ENCODE data around the gene RETREG3.
A peak's percentile ranks its signal among the peaks of the same experiment; 100 is the strongest.

The RETREG3 gene

GRCh38 chr17:42607769-42608168 lies 1.4 kb downstream of the RETREG3 start:
- TF ChIP-seq CTCF (IDR thresholded peaks at IDR 0.05; ENCODE audit: low read length), result no peak
- no peak for TF ChIP-seq EZH2phosphoT487 (IDR thresholded peaks at IDR 0.05; ENCODE audit: low read length)
- no peak for TF ChIP-seq EZH2 (optimal IDR thresholded peaks at IDR 0.05; ENCODE audit: low read depth, low read length)
- H3K36me3 ChIP-seq (replicated peaks; ENCODE audit: insufficient read depth, low read length), result no peaks in the 10 kb centered on the region
- H3K4me1 ChIP-seq (ENCODE audit: low read length), result peaks cover 7% of the 10 kb centered on the region; the same call in 1 of the 2 replicates
- peak overlapping the region; percentile 79 for H3K9ac ChIP-seq (ENCODE audit: low read length)
- peaks cover 91% of the 10 kb centered on the region for H3K79me2 ChIP-seq (ENCODE audit: low read length)
- H3K4me3 ChIP-seq (ENCODE audit: low read length), result peak overlapping the region; percentile 96
- no peak overlapping the region for H2AFZ ChIP-seq (ENCODE audit: low read length)
- no peak for DNase-seq
- H3K4me2 ChIP-seq (ENCODE audit: low read depth, low read length), result peak overlapping the region; percentile 81
- no peaks in the 10 kb centered on the region for H3K9me2 ChIP-seq (replicated peaks; ENCODE audit: insufficient read depth, low read length)
- H3F3A ChIP-seq (ENCODE audit: insufficient read depth, low read length), result peaks cover 7% of the 10 kb centered on the region; the same call in 1 of the 2 replicates
- no peaks in the 10 kb centered on the region for H3K27me3 ChIP-seq (replicated peaks; ENCODE audit: insufficient read depth, low read length)
- H4K20me1 ChIP-seq (ENCODE audit: insufficient read depth, low read length), result 0 out of 2 replicates have a peak, but pooled peaks cover 4% of the 10 kb centered on the region
- no peak overlapping the region for H3K27ac ChIP-seq (ENCODE audit: low read length)
- no peaks in the 10 kb centered on the region for H3K9me3 ChIP-seq (replicated peaks; ENCODE audit: insufficient read depth, low read length)

DNA sequence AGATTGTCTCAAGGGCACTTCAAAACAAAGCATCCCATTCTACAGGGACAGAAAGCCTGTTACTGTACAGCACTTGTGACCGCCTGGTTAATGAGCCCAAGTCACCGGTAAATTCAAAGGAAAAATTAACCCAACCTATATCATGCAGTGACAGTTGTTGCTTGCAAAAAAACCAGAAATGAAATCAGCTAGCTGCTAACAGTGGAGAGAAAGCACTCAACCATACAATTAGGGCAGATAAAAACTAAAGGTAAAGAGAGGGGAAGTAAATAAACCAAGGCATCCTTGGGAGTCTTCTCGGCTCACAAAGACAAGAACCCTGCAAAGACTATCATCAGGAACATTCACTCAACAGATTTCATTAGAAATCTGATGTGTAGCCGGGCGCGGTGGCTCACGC lies 5.9 kb downstream of the RETREG3 start:
- Histone ChIP-seq H4K20me1 (ENCODE audit: insufficient read depth, low read length) (0 out of 2 replicates have a peak, but pooled peaks cover 8% of the 10 kb centered on the region), H3K9me2 (replicated peaks; ENCODE audit: insufficient read depth, low read length) (no peaks in the 10 kb centered on the region), H3K9me3 (replicated peaks; ENCODE audit: insufficient read depth, low read length) (no peaks in the 10 kb centered on the region), H2AFZ (ENCODE audit: low read length) (no peak overlapping the region), H3K27me3 (replicated peaks; ENCODE audit: insufficient read depth, low read length) (no peaks in the 10 kb centered on the region), H3F3A (ENCODE audit: insufficient read depth, low read length) (peaks cover 1% of the 10 kb centered on the region; the same call in 1 of the 2 replicates), H3K27ac (ENCODE audit: low read length) (no peak overlapping the region), H3K4me2 (ENCODE audit: low read depth, low read length) (no peak overlapping the region), H3K36me3 (replicated peaks; ENCODE audit: insufficient read depth, low read length) (no peaks in the 10 kb centered on the region; the same call in 1 of the 2 replicates), H3K79me2 (ENCODE audit: low read length) (peaks cover 99% of the 10 kb centered on the region), H3K4me3 (ENCODE audit: low read length) (no peak overlapping the region), H3K4me1 (ENCODE audit: low read length) (peaks cover 7% of the 10 kb centered on the region; the same call in 1 of the 2 replicates), H3K9ac (ENCODE audit: low read length) (no peak overlapping the region)
- no peak for DNase-seq
- TF ChIP-seq EZH2 (optimal IDR thresholded peaks at IDR 0.05; ENCODE audit: low read depth, low read length) (no peak), CTCF (IDR thresholded peaks at IDR 0.05; ENCODE audit: low read length) (no peak), EZH2phosphoT487 (IDR thresholded peaks at IDR 0.05; ENCODE audit: low read length) (no peak)

DNA sequence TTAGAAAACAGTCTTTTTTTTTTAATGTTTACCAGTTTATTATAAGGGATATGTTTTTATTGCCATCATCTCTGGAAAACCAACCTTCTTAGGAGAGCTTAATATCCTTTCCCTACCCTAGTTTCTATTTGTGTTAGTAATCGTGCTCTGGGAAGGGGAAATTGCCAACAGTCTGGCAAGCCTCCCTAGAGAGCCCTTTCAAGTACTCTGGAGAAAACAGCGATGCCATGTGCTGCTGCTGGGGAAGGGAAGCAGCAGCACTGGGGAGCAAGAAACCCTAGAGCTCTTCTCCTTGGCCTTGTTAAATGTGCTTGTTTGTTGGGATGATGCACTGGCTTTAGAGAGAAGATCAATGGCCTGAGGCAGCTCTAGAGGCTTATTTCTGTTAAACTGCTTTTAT lies 10.3 kb downstream of the RETREG3 start:
- Histone ChIP-seq H3K4me1 (ENCODE audit: low read length) (no peaks in the 10 kb centered on the region), H3K4me3 (ENCODE audit: low read length) (no peak overlapping the region), H3K27ac (ENCODE audit: low read length) (no peak overlapping the region), H4K20me1 (ENCODE audit: insufficient read depth, low read length) (0 out of 2 replicates have a peak, but pooled peaks cover 8% of the 10 kb centered on the region), H3K9me2 (replicated peaks; ENCODE audit: insufficient read depth, low read length) (no peaks in the 10 kb centered on the region), H3K9me3 (replicated peaks; ENCODE audit: insufficient read depth, low read length) (no peaks in the 10 kb centered on the region), H3K36me3 (replicated peaks; ENCODE audit: insufficient read depth, low read length) (no peaks in the 10 kb centered on the region; the same call in 1 of the 2 replicates), H3K9ac (ENCODE audit: low read length) (no peak overlapping the region), H2AFZ (ENCODE audit: low read length) (no peak overlapping the region), H3K79me2 (ENCODE audit: low read length) (peaks cover 86% of the 10 kb centered on the region), H3F3A (ENCODE audit: insufficient read depth, low read length) (no peaks in the 10 kb centered on the region), H3K27me3 (replicated peaks; ENCODE audit: insufficient read depth, low read length) (no peaks in the 10 kb centered on the region), H3K4me2 (ENCODE audit: low read depth, low read length) (no peak overlapping the region)
- DNase-seq, result no peak
- TF ChIP-seq EZH2 (optimal IDR thresholded peaks at IDR 0.05; ENCODE audit: low read depth, low read length), result no peak

- no peaks in the 10 kb centered on the region for H3K9me2 ChIP-seq (replicated peaks; ENCODE audit: insufficient read depth, low read length)
- TF ChIP-seq CTCF (IDR thresholded peaks at IDR 0.05; ENCODE audit: low read length) (no peak), EZH2phosphoT487 (IDR thresholded peaks at IDR 0.05; ENCODE audit: low read length) (no peak), EZH2 (optimal IDR thresholded peaks at IDR 0.05; ENCODE audit: low read depth, low read length) (no peak)
- no peak overlapping the region for H3K9ac ChIP-seq (ENCODE audit: low read length)
- no peak overlapping the region for H2AFZ ChIP-seq (ENCODE audit: low read length)
- no peaks in the 10 kb centered on the region for H3F3A ChIP-seq (ENCODE audit: insufficient read depth, low read length)
- no peak overlapping the region for H3K4me3 ChIP-seq (ENCODE audit: low read length)
- H3K79me2 ChIP-seq (ENCODE audit: low read length), result peaks cover 85% of the 10 kb centered on the region
- no peak overlapping the region for H3K4me2 ChIP-seq (ENCODE audit: low read depth, low read length)
- 0 out of 2 replicates have a peak, but pooled peaks cover 4% of the 10 kb centered on the region for H4K20me1 ChIP-seq (ENCODE audit: insufficient read depth, low read length)
- H3K9me3 ChIP-seq (replicated peaks; ENCODE audit: insufficient read depth, low read length), result no peaks in the 10 kb centered on the region
- H3K36me3 ChIP-seq (replicated peaks; ENCODE audit: insufficient read depth, low read length), result peaks cover 6% of the 10 kb centered on the region
- 0 out of 2 replicates have a peak, but pooled peaks cover 6% of the 10 kb centered on the region for H3K4me1 ChIP-seq (ENCODE audit: low read length)
- no peaks in the 10 kb centered on the region for H3K27me3 ChIP-seq (replicated peaks; ENCODE audit: insufficient read depth, low read length)
- DNase-seq, result no peak
- H3K27ac ChIP-seq (ENCODE audit: low read length), result no peak overlapping the region
These were observed 12.8 kb downstream of the RETREG3 start for GRCh38 chr17:42596386-42596785.

All from MM.1S (cell line).